Measurements from ENCODE around the gene SPATS2. TPM values are rescaled to one million over a fixed set of nuclear protein-coding genes. Genes with fewer than 3 reads are reported as not detected.

SPATS2 gene
- total RNA-seq, 2 experiments from 2014 or later: 9.2 to 10.8 TPM

DNA sequence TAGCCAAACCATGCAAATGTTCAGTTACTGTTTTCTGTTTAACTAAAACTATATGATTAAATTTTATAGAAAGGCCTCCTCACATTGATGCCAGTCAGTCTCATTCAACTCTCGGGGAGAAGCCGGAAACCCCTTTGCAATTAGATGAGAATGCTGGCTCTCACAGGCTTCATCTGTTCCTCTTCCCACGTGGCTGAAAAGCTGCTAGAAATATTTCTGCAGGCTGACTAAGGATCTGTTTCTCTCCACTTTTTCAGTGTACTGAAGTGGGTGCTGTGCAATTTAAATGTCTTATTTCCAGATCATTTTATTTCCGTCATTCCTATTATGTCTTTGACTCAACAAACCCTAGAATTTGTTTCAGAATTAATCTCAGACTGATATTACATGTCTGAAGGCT, 154.1 kb downstream of the SPATS2 start:
- TF ChIP-seq, protein P1, sequence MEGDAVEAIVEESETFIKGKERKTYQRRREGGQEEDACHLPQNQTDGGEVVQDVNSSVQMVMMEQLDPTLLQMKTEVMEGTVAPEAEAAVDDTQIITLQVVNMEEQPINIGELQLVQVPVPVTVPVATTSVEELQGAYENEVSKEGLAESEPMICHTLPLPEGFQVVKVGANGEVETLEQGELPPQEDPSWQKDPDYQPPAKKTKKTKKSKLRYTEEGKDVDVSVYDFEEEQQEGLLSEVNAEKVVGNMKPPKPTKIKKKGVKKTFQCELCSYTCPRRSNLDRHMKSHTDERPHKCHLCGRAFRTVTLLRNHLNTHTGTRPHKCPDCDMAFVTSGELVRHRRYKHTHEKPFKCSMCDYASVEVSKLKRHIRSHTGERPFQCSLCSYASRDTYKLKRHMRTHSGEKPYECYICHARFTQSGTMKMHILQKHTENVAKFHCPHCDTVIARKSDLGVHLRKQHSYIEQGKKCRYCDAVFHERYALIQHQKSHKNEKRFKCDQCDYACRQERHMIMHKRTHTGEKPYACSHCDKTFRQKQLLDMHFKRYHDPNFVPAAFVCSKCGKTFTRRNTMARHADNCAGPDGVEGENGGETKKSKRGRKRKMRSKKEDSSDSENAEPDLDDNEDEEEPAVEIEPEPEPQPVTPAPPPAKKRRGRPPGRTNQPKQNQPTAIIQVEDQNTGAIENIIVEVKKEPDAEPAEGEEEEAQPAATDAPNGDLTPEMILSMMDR (IDR thresholded peaks at IDR 0.05): no peak
- DNase-seq: no peak
- Mint-ChIP-seq H3K27me3 (no peaks in the 10 kb centered on the region), H3K36me3 (ENCODE audit: low read depth) (peaks cover 1% of the 10 kb centered on the region), H3K9me3 (no peaks in the 10 kb centered on the region), H3K4me3 (no peak overlapping the region), H3K27ac (no peak overlapping the region), H3K4me1 (ENCODE audit: low read depth) (peaks cover 11% of the 10 kb centered on the region)
- CTCF ChIA-PET: no interaction called here
- ATAC-seq: no peak
- POLR2A ChIA-PET: no interaction called here
- intact Hi-C loops (cut with micrococcal nuclease): no loop called here

DNA sequence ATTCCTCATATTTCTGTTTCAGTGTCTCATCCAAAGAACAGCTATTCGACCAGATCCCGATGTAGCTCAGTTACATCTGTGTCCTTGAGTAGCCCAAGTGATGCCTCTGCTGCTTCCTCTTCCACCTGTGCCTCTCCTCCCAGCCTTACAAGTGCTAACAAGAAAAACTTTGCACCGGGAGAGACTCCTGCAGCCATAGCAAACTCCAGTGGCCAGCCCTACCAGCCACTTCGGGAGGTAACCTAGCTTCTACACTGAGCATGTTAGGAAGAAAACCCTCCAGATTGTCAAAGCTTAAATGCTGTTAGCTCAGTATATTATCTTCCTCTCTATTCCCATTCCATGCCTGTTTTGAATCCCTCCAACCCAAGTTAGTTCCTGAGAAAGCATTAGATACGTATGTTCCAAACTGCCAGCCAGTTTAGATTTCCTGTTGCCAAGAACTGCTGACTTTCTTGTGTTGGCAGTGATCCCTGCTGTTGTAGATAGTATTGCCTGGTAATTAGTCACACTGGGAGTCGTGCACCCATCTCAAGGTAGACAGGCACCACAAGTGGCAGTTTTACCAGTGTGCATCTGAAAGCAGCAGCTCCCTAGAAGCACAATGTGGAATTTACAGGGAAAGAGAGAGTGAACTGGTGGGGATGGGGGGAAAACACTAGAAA, 157.5 kb downstream of the SPATS2 start:
- ATAC-seq (no peak), DNase-seq (no peak)
- H3K4me3 Mint-ChIP-seq: no peak overlapping the region
- ChIA-PET POLR2A (interaction anchor here (0.7 kb wide), 1 partner anchor 170 kb away, joined by 3 read pairs; no protein-coding TSS in a partner anchor), CTCF (interaction anchor here (0.5 to 4.4 kb wide), 6 partner anchors 10 to 177 kb away, joined by 3 to 34 read pairs (median 6); partner anchors contain the start of gene PRPF40B)
- H3K27ac Mint-ChIP-seq: no peak overlapping the region
- H3K36me3 Mint-ChIP-seq (ENCODE audit: low read depth): peaks cover 2% of the 10 kb centered on the region
- H3K27me3 Mint-ChIP-seq: no peaks in the 10 kb centered on the region
- TF ChIP-seq, protein P1 (IDR thresholded peaks at IDR 0.05): no peak
- H3K9me3 Mint-ChIP-seq: no peaks in the 10 kb centered on the region
- intact Hi-C loops (cut with micrococcal nuclease): no loop called here
- peaks cover 2% of the 10 kb centered on the region for H3K4me1 Mint-ChIP-seq (ENCODE audit: low read depth)

DNA sequence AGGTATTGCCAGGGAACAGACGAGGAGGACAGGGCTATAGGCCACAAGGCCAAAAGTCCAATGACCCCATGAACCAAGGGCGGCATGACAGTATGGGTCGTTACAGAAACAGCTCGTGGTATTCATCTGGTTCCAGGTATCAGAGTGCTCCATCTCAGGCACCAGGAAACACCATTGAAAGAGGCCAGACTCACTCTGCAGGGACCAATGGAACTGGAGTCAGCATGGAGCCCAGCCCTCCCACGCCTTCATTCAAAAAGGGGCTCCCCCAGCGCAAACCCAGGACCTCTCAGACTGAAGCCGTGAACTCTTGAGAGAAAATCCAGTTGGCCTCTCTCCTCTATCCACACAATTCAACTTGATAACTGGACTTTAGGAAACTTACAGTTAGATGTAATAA, 158.7 kb downstream of the SPATS2 start:
- no peaks in the 10 kb centered on the region for H3K4me1 Mint-ChIP-seq (ENCODE audit: low read depth)
- CTCF ChIA-PET: interaction anchor here (0.9 to 4.4 kb wide), 5 partner anchors 10 to 237 kb away, joined by 3 to 34 read pairs (median 4); no protein-coding TSS in a partner anchor
- H3K36me3 Mint-ChIP-seq (ENCODE audit: low read depth): peaks cover 2% of the 10 kb centered on the region
- no peaks in the 10 kb centered on the region for H3K9me3 Mint-ChIP-seq
- ATAC-seq (no peak), DNase-seq (no peak)
- intact Hi-C loops (cut with micrococcal nuclease): no loop called here
- no peak overlapping the region for H3K27ac Mint-ChIP-seq
- POLR2A ChIA-PET: interaction anchor here (0.7 kb wide), 2 partner anchors 12 to 21 kb away, joined by 3 read pairs; no protein-coding TSS in a partner anchor
- H3K27me3 Mint-ChIP-seq: no peaks in the 10 kb centered on the region
- no peak overlapping the region for H3K4me3 Mint-ChIP-seq
- TF ChIP-seq, protein P1 (IDR thresholded peaks at IDR 0.05): no peak

DNA sequence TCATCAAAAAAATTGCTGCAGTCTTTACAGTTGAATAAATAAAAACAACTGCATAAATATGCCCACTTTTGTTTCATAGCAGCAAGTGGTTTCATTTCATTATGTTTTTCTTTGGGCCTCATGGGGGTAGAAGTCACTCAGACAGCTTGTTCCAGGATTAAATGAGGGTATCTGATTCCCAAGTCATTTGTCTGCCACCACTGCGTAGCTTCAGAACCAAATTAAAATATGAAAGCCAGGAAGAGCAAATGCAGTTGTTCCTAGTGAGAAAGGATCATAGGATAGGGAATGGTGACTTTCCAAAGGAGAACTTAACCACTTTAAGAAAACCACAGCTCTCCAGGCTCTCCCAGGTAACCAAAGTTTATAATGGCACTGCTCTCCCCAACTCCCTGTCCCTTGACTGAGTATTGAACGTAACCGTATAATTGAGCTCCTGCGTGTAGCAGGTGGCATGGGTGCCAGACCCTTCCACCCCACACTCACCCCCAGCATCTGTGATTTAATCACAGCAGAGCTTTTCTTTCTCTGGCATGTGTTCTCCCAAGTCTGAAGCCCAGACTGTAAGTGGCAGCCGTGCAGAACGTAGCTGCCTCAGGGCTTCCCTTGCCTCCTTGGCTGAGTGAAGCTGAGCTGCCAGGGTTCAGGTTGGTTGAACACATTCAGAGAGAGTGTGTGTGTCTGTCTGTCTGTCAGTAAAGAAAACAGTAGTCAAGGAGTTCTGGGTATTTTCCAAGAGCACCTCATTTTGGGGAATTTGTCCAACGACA, 160.3 kb downstream of the SPATS2 start:
- no peak overlapping the region for H3K4me3 Mint-ChIP-seq

More for the DNA sequence above, 160.3 kb downstream of the SPATS2 start:
- H3K9me3 Mint-ChIP-seq: no peaks in the 10 kb centered on the region
- no peak for DNase-seq
- ChIA-PET POLR2A (interaction anchor here (1.2 kb wide), 1 partner anchor 17 kb away, joined by 4 read pairs; no protein-coding TSS in a partner anchor), CTCF (interaction anchor here (1.0 to 4.4 kb wide), 6 partner anchors 9 to 239 kb away, joined by 3 to 34 read pairs (median 4); no protein-coding TSS in a partner anchor)
- ATAC-seq: no peak
- TF ChIP-seq, protein P1 (IDR thresholded peaks at IDR 0.05): no peak
- H3K36me3 Mint-ChIP-seq (ENCODE audit: low read depth): peaks cover 2% of the 10 kb centered on the region
- no peak overlapping the region for H3K27ac Mint-ChIP-seq
- intact Hi-C loops (cut with micrococcal nuclease): no loop called here
- no peaks in the 10 kb centered on the region for H3K27me3 Mint-ChIP-seq
- H3K4me1 Mint-ChIP-seq (ENCODE audit: low read depth): no peaks in the 10 kb centered on the region
